Activated effector memory CD4-positive, alpha-beta T cell treated with Interleukin-2 at 50 U/mL for 16 hours (primary cell): ENCODE results near the gene PAPPA.

Experiments used
- DNase-seq: peaks from one replicate; pipeline ENCODE4 v3.0.0-alpha.2; 2020

PAPPA gene

GRCh38 chr9:116361547-116361946 lies 208.0 kb downstream of the PAPPA start:
- DNase-seq, result no peak

DNA sequence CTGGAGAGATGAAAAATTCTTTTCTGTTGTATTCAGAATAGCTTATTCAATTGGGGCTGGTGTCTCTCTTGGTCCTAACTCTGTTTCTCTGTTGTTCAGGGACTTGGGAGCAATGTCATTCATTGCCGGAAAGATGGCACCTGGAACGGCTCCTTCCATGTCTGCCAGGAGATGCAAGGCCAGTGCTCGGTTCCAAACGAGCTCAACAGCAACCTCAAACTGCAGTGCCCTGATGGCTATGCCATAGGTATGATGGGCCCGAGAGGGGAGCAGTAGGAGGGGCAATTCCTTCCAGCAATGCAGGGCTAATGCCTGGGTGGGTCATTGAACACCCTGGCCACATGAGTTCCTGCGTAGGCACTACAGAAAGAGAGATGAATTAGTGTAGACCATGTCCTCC lies 208.9 kb downstream of the PAPPA start:
- DNase-seq, result no peak

DNA sequence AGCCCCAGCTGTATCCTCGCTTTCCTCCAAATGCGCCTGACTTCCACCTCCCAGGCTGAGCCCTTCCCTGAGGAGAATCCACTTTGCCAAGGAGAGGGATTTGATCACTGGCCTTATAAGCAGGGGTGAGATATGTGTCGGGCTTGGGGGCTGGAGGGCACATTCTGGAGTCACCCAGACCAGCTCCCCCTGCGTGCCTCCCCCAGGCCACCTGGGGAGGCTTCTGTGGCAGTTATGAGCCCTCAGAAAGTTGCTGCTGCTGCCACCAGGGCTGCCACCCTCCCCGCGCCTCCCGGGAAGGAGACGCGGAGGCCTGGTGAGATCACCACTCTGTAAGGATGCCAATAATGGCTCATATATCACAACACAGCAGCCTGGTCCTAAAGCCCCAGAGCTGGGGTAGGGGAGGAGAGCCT lies 211.5 kb downstream of the PAPPA start:
- no peak for DNase-seq

DNA sequence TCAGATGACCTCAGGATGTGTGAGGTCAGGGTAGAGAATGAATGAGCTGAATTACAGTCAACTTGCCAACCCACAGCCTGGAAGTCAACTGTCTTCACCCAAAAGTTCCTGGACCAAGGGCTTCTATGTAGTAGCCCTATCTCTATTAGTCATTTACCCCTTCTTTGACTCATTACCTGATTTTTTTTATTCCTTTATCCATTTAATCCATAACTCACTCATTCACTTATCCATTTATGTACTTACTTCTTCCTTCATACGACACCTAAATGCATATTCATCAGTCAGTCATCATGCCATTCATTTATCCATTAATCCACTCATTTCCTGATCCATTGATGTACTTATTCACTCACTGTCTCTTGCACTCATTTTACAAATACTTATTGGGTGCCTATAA lies 212.7 kb downstream of the PAPPA start:
- no peak for DNase-seq

DNA sequence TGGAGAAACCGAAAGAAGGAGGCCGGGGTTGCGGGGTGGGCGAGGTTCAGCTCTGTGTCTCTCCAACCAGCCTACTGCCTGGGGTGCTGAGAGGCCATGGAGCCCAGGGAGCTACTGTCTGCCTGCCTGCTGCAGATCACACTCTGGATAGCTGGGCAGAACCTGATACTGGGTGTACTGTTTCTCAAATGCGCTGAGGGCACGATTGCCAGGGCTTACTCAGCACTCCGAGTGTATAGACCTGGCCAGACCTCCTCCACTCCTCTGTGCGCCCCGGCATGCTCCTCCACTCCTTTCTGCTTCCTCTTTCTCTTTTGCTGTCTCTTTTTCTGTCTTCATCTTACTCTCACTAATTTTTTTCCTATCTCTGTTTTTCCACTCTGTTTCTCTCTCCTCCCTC lies 215.1 kb downstream of the PAPPA start:
- DNase-seq, result no peak

GRCh38 chr9:116369706-116370105 lies 216.1 kb downstream of the PAPPA start:
- no peak for DNase-seq

- DNase-seq, result no peak
Measured at GRCh38 chr9:116370556-116370955, 217.0 kb downstream of the PAPPA start.

GRCh38 chr9:116372081-116372673 lies 218.6 kb downstream of the PAPPA start:
- DNase-seq, result no peak

- no peak for DNase-seq
Measured at GRCh38 chr9:116372786-116373185, 219.2 kb downstream of the PAPPA start.

DNA sequence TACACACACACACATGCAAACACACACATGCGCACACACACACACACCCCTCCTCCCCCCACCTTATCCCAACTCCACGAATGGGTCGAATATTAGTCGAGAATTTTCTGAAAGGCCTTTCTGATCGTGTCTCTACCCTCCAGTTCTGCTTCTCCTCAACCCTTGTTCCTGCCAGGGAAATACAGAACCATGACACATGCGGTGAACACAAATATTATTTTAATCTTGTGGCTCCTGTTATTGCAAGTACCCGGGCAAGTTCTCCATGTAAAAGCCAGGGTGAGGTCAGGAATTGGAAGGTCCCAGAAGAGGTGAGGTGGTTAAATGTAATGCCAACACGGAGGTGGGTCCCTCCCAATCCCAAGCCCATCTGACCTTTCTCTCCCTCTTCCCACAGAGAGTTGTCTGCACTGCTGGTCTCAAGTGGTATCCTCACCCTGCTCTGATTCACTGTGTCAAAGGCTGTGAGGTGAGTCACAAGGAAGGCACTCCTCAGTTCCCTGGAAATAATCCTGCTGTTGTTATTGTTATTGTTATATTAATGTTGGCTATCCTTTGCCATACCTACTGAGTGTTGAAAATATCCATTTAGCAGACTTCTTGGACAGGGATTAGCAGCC lies 223.7 kb downstream of the PAPPA start:
- DNase-seq, result no peak

DNA sequence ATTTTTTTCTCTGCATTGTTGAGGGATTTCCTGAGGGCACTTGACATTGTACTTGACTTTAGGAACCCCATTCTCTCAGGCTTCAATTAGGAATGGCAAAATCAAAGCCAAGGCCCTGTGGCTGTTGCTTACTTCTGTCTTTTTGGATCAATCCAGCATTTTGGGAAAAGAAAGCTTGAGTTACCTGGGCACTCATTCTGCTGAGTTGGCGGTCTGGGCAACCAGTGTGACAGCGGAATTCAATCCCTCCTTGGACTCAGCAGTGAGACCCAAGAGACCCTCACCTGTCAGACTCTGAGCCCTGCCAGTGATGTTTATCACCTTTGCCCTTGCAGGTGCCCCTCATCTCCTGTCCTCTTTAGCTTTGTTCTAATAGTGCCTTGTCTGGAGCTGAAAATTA lies 225.3 kb downstream of the PAPPA start:
- DNase-seq, result no peak

DNA sequence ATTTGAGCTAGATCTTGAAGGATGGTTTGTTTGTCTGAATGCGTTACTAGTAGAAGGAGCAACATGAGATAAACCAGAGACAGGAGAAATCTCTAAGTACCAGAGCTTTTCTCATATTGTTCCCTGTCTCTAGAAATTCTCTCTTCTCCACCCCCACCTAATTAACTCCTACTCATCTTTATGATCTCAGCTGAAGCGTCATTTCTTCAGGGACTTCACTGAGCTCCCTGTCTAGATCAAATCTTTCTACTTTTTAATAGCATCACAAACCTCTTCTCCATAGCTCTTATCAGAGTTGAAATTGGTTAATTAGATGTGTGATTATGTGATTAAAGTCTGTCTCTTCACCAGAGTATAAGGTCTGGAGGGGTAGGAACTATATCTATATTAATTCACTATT lies 226.2 kb downstream of the PAPPA start:
- no peak for DNase-seq

DNA sequence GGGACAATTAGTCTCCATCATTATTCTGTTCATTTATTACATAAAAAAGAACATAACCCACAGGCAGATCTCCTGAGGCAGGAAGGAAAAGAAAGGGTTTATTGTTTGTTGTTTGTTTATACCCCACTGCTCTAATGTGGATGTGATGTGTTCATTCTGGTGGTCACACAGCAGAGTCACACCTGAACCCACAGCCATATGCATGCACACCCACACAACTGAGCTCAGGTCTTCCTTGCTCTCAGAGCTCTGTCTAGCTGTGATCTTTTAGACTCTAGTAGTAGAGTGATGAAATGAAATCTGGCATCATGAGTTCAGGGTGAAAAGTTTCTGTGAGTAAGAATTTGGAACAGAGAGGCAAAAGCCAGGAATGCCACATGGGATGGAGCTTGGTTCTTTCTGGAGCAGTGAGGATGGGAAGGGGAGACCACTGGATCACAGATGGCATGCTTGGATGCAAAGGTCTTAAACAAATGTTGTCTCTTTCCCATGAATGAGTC lies 227.0 kb downstream of the PAPPA start:
- no peak for DNase-seq

DNA sequence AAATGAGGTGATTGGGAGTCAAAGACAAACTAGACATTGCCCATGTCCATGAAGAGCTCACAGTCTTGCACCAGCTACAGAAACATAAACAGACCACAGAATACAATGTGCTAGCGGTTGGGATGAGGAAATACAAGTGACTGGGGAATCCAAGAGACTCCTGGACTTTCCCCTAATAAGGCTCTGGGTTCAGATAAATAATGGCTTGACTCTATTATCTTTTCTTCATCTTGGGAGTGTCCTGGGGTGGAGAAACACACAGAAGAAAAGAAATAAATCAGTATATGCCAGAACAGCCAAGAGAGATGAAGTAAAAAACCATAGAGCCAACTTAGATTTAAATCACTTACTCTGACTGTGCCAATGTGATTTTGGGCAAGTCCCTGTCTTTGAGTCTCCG lies 227.8 kb downstream of the PAPPA start:
- no peak for DNase-seq

- DNase-seq, result no peak
Measured at GRCh38 chr9:116382053-116382452, 228.5 kb downstream of the PAPPA start.

- DNase-seq, result no peak
Measured at GRCh38 chr9:116383133-116383532, 229.5 kb downstream of the PAPPA start.

- DNase-seq, result no peak
Measured at GRCh38 chr9:116383936-116384335, 230.3 kb downstream of the PAPPA start.

DNA sequence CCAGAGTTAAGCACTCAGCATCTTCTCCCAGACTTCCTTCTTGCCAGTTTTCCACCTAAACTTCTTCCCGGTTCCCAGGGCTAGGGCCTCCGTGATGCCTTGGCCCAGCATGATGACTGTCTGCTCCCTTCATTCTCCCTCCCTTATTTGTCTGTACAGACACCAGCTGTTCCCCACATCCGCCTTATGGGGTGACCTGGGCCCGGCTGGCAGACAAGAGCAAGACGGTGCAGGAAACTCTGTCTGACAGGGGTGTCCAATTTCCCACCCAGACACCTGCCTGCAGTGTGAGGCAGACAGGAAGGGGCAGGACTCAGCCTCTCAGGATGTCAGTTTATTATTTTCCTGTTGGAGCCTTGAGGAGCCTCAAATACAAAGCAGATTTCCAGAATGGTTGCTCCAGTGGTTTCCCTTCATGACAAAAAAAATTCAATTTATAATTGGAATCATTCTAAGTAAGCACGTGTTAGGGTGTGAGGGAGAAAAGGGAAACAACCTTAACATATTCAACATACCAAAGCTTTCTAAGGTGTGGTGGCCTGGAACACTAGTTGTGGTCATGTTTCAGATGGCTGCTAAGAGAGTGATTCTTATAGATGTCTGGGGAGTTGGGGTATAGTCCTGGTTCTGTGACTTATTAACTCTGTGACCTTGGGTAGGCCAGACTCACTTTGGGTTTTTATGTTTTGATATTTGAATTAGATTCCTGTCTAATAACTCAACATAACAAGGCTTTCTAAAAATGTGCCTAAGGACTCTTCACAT lies 234.5 kb downstream of the PAPPA start:
- no peak for DNase-seq

DNA sequence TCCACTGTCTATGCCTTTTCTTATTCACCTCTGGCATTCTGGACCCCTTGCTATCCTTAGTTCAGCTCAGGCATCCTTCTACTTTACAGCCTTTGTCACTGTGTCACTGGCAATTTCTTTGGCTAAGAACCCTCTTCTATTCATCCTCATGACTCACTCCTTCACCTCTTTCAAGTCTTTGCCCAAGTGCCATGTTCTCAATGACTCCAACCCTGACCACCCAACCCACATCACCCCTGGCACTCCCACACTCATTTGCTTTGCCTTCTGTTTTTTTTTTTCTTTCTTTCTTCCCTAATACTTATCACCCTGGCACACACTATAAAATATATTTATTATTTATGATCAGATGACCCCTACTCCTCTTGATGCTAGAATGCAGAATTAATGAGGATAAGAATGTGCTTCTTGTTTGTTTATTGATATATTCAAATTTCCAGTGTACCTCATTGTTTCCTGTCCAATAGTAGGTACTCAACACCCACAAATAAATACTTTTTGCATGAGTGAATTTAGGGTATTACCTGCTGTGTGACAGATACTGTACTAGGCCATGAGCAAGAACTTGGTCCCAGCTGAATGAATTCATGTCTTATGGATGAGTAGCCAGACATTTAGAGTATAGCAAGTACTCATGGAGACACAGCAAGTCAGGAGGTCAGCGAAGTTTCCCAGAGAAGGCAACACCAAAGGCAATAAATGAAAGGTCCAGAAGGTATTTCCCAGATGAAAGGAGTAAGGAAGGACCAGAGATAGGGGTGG lies 236.1 kb downstream of the PAPPA start:
- DNase-seq, result no peak

DNA sequence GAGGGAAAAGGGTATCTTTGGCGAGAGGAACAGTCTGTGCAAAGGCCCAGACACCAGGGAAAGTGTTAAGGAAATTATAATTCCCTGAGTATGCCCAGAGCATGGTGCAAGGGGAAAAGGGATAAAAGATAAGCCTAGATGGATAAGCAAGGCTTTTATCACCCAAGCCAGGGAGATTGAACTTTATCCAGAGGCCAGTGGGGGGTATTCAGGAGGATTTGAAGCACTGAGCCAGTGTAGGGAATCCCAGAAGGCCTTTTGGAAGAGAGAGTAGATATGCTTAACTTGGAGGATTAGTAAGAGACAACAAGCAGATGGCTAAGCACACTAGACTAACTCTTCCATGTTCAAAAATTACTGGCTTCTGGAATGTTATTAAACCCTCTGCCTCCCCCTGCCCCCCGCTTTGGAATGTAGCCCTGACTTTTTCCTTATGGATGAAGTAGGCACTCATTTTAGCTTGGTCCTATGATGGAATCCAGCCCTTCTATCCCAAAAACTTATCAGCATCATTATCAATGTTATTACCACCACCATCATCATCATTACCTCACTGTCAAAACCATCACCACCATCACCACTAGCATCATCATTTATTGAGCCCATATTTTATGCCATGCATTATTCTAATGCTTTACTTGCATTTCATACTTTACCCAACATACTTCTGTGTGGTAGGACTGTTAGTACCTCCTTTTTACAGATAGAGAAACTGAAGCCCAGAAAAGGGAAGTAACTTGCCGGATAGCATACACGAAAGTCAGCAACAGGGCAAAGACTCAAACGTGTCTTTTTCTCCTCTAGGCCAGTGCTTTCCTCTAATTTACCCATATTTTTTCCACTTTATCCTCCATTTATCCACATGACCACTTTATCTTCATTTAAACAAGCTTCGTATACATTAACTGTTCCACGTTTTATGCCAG lies 237.0 kb downstream of the PAPPA start:
- no peak for DNase-seq

- no peak for DNase-seq
Measured at GRCh38 chr9:116391306-116391900, 237.8 kb downstream of the PAPPA start.

GRCh38 chr9:116393198-116393597 lies 239.6 kb downstream of the PAPPA start:
- no peak for DNase-seq
